ENCODE results near the gene SKOR2.

GRCh38 chr18:47184419-47185050 is 66.9 kb downstream of the SKOR2 start:
- TF ChIP-seq EP300 (IDR thresholded peaks at IDR 0.05), result no peak
- TF ChIP-seq, protein P1, sequence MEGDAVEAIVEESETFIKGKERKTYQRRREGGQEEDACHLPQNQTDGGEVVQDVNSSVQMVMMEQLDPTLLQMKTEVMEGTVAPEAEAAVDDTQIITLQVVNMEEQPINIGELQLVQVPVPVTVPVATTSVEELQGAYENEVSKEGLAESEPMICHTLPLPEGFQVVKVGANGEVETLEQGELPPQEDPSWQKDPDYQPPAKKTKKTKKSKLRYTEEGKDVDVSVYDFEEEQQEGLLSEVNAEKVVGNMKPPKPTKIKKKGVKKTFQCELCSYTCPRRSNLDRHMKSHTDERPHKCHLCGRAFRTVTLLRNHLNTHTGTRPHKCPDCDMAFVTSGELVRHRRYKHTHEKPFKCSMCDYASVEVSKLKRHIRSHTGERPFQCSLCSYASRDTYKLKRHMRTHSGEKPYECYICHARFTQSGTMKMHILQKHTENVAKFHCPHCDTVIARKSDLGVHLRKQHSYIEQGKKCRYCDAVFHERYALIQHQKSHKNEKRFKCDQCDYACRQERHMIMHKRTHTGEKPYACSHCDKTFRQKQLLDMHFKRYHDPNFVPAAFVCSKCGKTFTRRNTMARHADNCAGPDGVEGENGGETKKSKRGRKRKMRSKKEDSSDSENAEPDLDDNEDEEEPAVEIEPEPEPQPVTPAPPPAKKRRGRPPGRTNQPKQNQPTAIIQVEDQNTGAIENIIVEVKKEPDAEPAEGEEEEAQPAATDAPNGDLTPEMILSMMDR (IDR thresholded peaks at IDR 0.05), result no peak

Measured in ovary (tissue), 3 donors.